AG08395 (cell line): ENCODE measurements around the gene RNLS.

Experiments used
- DNase-seq: peaks from one replicate; pipeline ENCODE4 v3.0.0; 2012; ENCODE audit warnings: mixed read lengths, low spot score

RNLS gene

DNA sequence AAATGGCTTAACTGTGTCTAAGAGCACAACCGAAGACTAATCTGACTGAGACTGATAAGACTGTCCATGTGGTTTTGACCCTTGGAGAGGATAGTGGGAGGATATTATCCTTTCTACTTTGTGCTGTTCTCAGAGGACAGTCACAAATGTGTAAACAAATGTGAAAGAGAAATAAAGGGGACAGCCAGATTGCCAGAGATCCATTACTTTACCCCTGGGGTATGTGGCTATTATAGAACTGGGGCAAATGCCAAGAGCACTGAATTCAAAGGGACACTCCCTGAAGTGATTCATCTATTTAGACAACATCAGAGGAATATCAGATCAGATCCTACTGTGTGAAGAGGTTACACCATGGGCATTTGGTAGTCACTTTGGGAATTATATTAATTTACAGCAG lies 154.7 kb downstream of the RNLS start:
- peak; percentile 42 for DNase-seq

DNA sequence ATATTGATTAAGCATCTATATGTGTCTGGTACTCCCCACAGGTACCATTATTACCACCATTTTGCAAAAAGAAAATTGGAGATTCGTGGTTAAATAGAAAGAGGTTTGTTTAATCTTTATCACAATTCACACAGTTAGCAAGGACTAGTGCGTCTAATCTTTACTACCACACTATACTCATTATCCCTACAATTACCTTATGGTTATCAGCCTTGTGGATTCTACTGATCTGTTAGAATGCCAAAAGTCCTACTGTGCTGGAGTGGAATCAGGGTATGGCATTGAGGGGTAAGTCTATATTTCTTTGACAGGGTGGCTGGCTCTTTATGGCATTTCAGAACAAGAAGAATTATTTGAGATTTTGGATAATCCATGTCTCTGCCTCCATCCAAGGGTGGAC lies 156.1 kb downstream of the RNLS start:
- no peak for DNase-seq

DNA sequence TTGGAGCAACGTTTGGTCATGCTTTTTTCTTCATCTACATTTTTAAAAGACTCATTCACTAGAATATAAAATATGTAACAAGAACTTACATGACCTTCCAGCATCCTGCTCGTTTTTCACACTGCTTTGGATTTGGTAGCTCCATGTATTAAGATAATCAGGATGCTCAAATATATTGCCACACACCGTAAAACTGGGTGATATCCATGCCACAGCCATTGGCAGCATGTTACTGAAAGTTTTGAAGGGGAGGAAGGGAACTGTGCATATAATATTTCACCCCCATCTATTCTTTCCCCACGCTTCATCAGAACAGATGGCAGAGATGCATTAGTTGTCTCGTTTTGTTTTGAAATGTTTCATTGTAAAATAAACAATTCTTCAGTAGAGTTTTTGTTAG lies 158.2 kb downstream of the RNLS start:
- no peak for DNase-seq

DNA sequence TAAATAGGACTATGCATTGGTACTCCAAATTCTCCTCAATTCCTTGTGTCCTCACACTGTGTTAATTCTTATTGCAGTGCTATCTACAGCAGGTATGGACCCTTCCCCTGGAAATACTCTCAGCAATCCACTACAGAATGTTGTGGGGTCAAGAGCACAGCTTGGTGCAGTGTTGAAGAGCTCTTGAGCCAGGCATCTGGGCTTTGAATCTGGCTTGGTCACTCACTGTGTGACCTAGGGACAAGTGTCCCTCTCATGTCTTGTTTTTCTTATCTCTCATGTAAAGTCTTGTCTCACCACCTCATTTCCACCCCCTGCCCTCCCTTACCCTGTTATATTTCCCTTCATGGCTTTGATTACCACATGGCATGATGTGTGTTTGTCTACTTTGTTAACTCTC lies 159.4 kb downstream of the RNLS start:
- no peak for DNase-seq

DNA sequence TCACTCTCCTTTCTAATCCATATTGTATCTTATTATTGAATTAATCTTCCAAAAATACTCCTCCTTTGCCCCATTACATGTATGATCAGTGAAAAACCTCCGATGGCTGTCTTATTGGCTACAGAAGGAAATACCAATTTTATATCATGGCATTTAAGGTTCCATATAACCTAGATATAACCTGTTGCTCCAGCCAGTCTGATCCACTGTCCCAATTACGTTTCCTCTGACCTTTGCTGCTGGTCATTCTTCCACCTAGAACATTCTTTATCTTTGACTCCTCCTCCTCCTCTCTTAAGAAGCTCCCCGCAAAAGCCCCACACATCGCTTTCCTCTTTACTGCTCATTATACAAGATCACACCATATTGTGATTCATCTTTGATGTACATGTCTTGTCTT lies 161.5 kb downstream of the RNLS start:
- DNase-seq = no peak

DNA sequence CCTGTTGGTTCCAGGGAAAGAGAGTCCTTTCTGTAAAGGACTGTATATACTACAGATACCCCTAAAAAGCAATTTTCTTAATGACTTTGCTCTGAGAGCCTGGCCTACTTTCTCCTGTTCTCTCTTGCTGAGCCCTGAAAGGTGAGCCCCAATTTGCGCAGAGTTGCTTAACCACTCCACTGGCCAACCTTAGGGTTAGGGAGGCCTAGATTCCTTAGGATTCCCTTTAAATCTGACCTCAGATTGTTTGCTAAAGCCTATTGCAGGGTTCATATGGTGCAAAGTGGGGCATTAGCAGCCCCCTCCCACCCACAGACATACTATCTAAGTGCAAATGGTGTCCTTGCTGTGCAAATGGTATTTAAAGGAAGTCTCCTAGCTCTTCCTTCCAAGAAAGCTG lies 164.2 kb downstream of the RNLS start:
- DNase-seq = no peak

DNA sequence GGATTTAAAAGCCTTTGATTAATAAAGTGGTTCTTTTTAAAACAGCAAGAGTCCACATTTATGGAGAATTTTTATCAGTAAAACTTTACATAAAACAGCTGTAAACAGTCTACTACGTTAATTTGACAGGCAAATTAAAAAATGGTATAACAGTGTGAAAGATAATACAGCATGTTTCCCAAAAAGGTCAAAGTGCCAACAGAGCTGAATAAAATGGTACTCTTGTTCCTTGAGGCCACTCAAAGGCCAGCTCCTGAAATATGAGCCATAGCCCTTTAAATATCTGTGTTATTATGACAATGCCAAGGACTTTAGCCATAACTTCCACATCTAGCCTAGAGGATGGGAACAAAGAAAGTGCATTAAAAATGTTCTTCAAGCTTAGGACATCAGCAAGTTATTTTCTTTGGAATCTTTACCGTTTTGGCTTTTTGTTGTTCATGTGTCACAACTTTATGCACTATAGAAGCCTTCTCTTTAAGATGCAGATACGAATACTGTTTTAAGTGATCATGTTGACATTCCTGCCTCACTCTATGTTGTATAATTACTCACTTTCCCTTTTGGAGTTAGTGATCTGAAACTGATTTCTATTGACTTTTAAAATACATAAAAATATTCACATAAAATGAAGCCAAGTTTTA lies 165.6 kb downstream of the RNLS start:
- DNase-seq = no peak

DNA sequence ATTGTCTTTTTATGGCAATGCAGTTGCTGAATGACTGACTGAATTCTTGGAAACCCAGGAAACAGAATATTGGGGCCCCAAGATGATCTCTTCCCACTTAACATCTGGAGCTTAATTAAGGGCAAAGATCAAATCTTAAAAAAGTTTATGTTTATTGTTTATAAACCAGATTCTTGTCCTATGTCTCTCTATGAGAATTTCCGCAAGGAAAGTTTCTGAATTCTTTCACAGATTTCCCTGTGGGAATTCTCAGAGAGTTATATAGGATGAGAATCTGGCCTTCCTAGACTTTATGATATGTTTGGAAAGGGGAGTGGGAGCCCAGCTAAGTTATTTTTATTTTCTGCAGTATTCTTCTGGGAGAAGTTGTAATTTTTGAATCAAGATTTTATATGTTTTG lies 166.3 kb downstream of the RNLS start:
- DNase-seq = no peak

DNA sequence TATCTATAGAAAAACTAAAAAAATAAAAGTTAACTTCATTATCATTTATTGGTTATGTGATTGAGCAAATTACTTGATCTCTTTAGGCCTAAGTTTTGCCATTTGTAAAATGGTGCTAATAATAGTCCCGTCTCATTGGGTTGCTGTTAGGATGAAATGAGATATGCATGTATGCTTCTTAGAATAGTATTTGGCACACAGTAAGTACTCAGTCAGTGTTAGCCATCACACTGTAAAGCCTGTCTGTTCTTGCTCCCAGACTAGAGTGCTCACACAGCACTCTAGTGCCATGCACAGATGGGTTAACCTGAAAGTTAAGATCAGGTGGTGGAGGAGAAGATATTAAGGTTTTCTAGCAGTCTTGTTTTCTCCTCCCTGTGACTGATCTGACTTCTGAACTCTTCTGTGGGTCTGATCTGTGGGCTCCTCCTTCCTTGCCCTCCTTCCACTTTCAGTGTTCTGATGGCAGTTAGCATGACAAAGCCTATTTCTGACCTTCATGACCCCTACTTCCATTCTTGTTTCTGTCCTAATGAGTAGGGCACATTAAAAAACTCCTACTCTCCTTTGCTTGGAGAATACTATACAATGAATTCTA lies 167.5 kb downstream of the RNLS start:
- DNase-seq = no peak

DNA sequence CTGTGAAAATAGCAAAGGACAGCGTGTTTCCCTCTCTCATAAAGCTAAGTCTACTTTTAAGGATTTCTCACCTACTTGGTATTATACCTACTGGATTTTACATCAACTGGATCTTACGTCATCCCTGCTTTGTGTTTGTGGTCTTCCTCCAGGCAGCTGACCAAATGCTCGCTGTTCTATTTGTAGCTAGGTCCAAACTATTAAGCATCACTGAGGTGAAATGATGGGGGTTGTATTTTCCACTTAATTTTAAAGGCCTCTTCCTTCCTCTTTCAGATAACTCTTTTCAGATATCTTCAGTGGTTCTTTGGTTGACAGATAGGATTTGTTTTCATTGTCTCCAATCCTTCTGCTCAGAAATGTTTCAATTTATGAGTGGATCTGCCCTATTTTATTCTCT lies 169.7 kb downstream of the RNLS start:
- no peak for DNase-seq

DNA sequence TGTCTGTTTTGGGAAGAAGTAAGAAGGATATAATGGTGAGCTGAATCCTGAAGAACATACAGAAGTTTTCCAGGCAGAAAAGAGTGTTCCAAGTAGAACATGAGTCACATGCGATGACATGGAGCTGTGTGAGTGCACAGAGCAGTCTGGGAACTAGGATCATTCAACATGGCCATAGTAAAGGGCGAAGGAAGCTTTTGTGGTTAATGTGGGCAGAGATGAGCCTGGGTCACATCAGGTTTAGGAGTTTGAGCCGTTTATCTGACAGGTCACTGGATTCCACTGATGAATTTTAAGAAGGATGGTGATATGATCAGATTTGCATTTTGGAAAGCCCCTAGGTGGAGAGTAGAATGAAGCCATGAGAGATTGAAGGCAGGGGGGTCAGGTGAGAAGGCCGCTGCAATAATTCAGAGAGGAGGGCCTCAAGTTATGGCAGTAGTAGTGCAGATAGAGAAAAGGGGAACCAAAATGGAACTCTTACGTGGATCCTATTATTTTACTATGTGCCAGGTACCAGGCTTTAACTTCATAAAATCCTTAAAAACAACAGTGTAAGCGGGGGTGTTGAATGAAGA lies 171.3 kb downstream of the RNLS start:
- peak; percentile 10 for DNase-seq

DNA sequence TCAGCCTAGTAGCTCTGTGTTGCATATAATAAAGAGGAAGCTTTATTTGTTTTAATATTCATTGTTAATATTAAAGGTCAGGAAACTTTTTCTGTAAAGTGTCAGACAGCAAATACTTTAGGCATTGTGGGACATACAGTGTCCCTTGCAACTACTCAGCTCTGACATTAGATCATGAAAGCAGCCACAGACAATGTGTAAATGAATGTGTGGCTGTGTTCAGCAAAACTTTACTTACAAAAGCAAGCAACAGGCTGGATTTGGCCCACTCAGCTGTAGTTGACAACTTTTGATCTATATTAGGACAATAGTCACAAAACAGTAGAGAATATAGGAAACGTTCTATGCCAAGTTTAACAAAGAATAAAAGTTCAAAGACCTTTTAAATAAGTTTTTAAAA lies 173.3 kb downstream of the RNLS start:
- DNase-seq = no peak

DNA sequence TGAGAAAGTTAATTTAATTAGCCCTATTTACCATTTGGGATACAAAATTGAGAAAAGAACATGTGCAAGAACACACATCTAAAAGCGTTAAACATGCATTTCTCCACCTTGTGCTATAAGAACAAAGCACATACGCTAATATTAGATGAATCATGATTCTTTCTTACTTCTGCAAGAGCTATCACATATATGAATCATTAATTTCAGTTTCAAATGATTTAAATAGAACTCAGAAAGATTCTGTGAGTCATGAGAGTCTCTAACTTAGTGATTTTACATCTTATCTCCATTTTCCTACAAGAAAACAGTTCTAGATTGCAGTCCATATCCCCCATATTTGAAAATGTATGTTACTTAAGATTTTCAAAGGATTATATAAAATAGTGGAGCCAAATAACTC lies 173.9 kb downstream of the RNLS start:
- no peak for DNase-seq

DNA sequence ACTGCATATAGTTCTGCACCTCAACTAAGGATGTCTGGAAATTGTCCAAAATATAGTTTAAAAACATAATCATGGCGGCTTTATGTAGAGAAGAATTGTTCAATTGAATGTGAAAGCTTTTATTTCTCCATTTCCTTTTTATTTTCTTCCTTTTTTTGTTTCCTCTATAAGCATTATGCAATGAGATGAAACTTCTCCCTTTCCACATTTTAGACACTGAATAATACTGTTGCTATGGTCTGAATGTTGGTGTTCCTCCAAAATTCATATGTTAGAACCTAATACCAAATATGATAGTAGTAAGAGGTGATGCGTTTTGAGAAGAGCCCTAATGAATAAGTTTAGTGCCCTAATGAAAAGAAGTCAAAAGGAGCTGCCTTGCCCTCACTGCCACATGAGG lies 175.0 kb downstream of the RNLS start:
- no peak for DNase-seq

DNA sequence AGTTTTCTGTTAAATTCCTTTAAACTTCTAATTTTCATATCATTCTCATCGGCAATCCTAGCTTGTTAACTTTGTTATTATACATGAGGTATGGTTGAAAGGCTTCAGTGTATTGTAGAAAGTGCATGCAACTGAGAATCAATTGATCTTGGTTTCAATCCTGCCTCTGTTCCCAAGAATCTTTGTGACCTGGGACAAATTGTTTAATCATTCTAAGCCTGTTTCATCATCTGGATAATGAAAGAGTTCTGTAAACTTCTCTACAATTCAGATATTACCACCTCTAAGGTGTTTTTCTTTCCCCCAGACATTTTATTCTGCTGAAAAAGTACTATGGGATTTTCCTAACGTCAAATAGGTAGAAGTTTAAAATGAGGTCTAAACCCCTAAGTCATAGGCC lies 179.0 kb downstream of the RNLS start:
- no peak for DNase-seq

DNA sequence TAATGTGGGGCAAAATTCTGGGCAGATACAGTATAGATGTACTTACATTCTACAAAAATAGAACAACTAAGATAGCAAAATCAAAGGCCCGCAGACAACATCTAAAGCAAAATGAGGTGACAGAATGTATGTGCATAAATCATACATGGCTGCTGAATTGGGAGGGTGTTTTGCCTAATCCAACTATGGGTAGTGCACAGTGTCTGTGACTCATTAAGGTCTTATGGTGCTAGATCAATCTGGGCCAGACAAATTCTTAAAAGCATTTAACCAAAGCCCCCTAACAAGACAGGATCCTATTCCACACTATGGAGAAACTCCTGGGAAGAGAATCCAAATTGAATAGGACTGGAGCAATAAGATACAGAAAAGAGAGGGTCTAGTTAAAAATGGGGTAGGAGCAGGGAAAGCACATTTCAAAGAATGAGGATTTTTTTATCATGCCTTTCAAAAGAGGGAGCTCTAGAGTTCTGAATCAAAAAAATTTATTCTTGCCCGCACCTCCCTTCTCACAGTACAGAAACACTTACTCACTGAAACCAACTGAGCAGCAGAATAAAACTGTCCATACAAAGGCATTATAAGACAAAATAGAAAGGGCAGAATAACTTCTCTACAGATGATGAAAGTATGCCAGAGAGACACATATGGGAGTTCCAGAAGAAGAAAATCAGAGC lies 181.3 kb downstream of the RNLS start:
- DNase-seq = peak; percentile 30

DNA sequence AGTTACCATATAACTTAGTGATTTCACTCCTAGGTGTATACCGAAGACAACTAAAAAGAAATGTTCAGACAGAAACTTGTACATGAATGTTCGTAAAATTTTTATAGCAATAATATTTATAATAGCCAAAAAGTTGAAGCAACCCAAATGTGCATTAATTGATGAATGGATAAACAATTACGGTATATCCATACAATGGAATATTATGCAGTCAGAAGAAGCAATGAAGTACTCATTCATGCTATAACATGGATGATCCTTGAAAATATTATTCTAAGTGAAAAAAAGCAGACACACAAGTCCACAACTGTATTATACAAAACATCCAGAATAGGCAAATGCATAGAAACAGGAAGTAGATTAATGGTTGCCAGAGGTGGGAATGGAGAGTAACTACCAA lies 183.9 kb downstream of the RNLS start:
- DNase-seq = no peak

DNA sequence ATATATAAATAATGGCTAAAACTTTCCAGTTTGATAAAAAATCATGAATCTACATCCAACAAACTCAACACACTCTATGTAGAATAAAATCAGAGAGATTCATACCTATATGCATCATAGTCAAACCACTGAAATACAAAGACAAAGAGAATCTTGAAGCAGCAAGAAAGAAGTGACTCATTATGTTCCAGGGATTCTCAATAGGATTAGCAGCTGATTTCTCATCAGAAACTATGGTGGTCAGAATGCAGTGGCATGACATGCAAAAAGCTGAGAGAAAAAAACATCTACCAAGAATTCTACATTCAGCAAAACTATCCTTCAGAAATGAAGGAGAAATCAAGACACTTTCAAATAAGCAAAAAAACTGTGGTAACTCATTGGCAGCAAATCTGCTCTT lies 187.4 kb downstream of the RNLS start:
- DNase-seq = no peak

DNA sequence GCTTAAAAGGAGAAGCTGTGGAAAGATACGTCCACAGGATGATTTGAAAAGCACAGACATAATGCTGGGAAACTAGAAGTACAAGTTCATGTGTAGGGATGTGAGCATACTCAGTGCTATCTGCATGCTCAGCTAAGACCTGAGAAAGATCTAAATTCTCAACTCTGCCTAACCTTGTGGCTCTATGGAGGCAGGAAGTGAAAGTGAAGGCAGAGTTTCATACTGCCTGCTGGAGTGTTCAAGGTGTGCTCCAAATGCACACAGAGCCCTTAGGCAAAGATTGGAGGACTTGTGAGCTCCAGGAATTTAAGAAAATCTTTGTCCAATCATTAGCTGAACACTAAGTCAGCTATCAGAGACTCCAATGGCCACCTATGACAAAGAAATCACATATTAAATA lies 190.9 kb downstream of the RNLS start:
- no peak for DNase-seq

DNA sequence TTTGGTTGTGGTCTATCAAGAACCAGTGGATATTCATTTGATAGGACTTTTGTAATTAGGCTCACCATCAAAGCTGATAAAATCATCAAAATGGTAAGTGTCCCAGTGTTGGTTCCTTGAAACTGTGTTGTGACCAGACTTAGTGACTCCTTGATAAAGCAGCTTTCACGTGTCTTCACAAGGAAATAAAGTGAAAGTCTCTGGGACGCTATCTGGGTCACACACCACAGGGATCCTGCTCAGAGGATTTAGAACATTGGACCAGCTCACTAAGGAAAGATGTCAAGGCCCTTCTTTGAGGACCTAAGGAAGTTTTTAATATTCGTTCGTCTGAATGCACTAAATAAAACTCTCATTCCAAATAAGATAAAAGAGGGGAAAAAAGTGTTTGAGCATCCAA lies 193.1 kb downstream of the RNLS start:
- DNase-seq = no peak

DNA sequence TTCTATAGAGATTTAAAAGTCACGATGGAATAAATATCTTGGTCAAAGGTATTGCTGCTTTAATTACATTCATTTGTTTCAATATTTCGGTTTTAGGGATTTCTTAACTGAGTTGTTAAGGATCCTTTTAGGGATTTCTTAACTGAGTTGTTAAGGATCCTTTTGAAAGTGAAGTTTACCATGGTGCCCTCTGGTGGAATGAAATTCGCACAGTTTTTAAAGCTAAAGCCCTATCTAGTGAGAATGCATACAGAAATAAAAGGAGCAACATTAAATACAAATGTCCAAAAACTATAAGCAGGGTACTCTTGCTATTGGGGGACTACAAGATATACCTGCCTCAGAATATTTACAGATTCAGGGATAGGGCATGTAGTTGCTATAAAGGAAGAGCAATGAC lies 193.7 kb downstream of the RNLS start:
- DNase-seq = peak; percentile 13

DNA sequence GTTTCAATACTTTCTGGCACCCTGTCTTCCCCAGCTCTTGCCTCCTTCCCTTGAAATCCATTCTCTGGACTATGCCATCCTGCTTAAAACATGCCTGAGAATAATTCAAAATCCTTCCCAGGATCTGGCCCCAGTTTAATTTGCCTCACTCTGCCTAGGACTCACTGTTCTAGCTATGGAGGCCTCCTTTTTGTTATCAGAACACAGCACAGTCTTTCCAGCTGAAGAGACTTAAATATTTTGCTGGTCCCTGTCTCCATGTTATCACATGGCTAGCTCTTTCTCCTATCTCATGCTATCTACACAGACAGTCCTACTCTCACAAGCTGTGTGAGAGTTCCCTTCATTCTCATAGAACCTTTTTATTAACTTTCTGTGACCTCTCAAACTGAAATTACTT lies 194.8 kb downstream of the RNLS start:
- DNase-seq = no peak
